Dermis microvascular lymphatic vessel endothelial cell (primary cell): ENCODE results near the gene ACOXL. TPM values are rescaled to one million over a fixed set of nuclear protein-coding genes. Genes with fewer than 3 reads are reported as not detected.

Experiments
- DNase-seq, 2 donors: peaks; one replicate each; pipeline versions ENCODE4 v3.0.0 to v3.0.0-alpha.2; 2010; ENCODE audit warnings: low read depth in 2 of 2
- total RNA-seq: library from RNA; depleted of rRNA; stranded (reverse); fragments of >200 nt; gene quantifications from 2 replicates; pipeline ENCODE4 v1.2.1, GENCODE V29; 2014

The ACOXL gene
- total RNA-seq, 1 donor from 2014 or later, result not detected

DNA sequence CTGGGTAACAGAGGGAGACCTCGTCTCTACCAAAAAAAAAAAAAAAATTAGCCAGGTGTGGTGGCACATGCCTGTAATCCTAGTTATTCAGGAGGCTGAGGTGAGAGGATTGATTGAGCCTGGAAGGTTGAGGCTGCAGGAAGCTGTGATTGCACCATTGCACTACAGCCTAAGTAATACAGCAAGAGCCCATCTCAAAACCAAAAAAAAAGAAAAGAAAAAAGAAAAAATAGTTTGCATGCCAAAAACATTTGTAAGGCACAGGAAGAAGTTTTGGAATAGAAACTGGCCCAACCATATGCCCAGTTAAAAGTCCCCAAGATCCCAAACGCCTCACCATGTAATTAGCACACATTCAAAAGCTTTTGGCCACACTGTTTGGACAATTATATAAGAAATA is 13.4 kb upstream of the ACOXL start:
- no peak for DNase-seq

- no peak for DNase-seq
Measured at GRCh38 chr2:110720547-110720946, 11.8 kb upstream of the ACOXL start.

DNA sequence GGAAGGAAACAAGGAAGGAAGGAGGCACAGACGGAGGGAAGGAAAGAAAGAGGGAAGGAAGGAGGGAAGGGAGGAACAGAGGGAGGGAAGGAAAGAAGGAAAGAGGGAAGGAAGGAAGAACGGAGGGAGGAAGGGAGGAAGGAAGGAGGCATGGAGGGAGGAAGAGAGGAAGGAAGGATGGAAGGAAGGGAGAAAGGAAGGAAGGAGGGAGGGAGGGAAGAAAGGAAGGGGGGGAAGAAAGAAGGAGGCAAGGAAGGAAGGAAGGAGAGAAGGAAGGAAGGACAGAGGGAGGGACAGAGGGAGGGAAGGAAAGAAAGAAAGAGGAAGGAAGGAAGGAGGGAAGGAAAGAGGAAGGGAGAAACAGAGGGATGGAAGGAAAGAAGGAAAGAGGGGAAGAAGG is 7.6 kb upstream of the ACOXL start:
- DNase-seq, result no peak

DNA sequence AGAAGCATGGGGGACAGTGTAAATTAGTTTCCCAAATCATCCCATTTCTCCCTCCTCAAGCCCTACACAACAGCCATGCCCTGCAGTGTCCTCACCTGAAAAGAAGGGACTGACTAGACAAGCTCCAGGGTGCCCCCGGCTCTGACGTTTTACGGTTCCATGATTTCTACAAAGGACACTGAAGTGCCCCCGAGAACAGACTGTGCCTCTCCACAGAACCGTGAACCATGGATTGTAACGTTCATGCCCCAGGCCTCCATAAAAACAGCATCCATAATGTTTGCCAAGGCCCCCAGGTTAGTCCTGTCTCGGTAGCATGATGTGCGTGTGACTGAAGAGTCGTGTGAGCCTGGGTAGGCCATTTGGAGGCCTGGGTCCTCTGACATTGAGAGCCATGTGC is 7.0 kb upstream of the ACOXL start:
- DNase-seq, result no peak

- no peak for DNase-seq
Measured at GRCh38 chr2:110725859-110726258, 6.5 kb upstream of the ACOXL start.

DNA sequence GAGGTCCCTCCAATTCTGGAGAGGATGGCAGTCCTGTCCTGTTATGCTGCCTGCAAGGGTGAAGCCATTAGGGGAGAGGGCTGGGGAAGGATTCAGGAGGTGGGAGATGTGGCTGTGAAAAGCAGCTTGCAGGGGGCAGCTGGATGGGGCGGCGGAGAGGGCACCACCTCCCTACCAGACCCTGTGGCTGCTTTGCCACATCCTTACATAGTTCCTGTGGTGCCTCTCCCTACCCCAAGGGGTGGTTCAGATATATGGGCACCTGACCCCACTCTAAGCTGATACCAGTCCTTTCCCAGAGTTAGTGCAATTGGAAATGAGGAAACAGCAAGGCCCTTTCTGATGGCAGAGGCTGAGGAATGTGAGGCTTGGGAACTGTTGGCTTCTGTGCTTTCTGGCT is 6.1 kb upstream of the ACOXL start:
- DNase-seq, result no peak

- no peak for DNase-seq
Measured at GRCh38 chr2:110727923-110728322, 4.5 kb upstream of the ACOXL start.

DNA sequence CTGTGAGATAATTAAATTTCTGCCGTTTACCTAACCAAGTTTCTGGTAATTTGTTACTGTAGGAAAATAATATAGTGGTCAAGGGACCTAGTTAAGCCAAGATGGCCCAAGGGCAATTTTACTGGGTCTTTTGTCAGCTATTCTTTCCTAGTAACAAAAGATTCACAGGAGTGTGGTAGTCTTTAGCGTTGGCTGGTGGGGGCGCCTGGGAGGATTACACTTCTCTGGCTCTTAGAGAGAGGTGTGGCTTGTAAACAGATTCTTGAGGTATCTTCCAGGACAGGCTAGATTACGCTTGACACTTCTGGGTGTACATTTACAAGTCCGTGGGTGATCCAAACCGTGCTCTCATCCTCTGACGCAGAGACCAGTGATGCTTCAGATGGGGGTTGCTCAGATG is 3.3 kb upstream of the ACOXL start:
- no peak for DNase-seq

DNA sequence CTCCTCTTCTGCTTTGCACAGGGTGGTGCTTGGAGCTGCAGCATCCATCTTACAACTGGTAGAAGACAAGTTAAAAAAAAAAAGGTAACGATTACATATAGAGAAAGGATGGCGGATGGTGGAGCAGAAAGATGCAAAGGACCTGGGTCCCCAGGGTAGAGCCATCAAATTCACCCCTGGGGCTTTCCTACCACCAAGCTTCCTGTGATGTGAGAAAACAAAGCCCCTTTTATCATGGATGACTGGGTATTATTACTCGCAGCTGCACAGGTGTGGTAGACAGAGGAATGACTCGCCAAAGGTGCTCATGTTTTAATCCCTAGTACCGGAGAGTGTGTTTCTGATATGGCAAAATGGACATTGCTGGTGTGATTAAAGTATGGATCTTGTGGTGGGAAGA is 1.3 kb upstream of the ACOXL start:
- DNase-seq, result no peak

DNA sequence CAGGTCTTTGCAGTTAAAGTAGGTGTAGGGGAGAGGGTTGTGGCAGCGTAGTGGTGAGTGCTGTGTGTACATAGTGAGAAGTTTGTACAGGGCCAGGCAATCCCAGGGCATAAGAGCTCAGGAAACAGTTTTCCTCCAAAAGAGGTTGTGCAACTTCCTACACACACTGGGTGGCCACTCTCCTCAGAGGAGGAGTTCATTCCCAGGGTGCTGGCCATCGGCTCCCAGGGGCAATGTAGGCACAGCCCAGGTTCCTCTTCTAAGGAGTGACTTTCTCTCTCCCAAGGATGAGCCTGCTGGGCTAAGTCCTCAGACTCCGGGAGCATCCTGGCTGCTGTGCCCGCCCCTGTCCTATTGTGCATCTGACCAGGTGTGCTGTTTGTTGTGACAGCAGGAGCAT is 3.0 kb downstream of the ACOXL start:
- no peak for DNase-seq

- DNase-seq, result no peak
Measured at GRCh38 chr2:110737783-110738182, 5.4 kb downstream of the ACOXL start.

DNA sequence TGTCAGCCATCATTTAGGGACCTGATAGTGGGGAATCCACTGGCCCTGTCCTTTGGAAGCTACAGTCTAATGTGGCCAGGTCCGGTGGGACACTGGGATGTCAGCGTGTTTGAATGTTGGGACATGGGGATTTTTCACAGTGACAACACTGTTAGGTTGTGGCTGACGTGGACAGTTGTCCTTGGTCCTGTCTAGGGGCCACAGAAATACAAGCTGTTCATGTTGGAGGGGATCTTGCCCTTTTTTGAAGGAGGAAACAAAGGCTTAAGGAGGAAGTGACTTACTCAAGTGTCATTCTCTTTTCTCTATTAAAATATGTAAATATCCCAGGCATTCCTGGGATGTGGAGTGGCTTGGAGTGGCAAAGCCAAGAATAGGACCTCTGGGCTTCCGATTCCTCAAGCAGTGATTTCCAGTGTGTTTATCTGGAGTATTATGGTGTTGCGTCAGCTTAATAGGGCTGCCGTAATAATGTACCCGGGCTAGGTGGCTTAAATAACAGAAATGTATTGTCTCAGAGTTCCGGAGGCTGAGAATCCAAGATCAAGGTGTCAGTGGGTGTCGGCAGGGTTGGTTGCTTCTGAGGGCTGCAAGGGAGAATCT is 8.5 kb downstream of the ACOXL start:
- DNase-seq, result no peak

GRCh38 chr2:110741491-110741980 is 9.2 kb downstream of the ACOXL start:
- no peak for DNase-seq

- DNase-seq, result no peak
Measured at GRCh38 chr2:110742412-110742811, 10.0 kb downstream of the ACOXL start.

- DNase-seq, result no peak
Measured at GRCh38 chr2:110743600-110743999, 11.2 kb downstream of the ACOXL start.

DNA sequence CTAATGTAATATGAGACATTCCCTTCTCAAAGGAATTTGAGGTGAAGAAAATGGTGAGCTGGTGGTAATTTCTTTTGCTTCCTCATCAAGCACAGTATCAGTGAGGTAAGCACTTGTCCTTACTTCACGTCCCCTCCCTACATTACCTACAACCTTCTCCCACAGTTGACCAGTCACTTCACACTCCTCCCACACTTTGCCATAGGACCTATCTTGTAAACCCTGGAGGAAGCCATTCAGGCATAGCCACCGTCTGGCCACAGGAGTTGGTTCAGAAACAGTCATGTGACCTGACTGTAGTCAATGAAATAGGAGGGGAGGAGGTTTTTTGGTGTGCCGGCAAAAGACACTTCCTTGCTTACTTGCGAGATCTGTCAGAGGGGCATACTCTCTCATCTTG is 12.1 kb downstream of the ACOXL start:
- no peak for DNase-seq

GRCh38 chr2:110745048-110745447 is 12.7 kb downstream of the ACOXL start:
- no peak for DNase-seq

GRCh38 chr2:110746586-110747521 is 14.5 kb downstream of the ACOXL start:
- DNase-seq, result no peak

- no peak for DNase-seq
Measured at GRCh38 chr2:110747522-110748488, 15.4 kb downstream of the ACOXL start.

DNA sequence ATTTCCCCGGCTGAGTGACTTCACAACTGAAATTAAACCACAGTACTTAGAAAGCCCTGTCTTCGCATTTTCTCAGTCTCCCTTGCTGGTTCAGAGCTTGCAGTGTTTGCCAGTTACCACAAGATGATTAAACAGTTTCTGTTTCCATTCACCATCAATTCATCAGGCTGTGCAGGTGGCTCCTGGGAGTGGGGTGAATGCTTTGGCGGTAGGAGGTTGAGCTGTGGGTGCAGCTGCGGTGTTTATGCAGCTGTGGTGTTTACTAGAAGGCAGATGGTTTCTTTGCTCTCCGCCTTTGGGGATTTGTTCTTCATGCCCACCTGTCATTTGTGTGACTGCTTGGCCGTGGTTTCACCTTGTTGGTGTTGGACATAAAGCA is 16.1 kb downstream of the ACOXL start:
- DNase-seq, result no peak

DNA sequence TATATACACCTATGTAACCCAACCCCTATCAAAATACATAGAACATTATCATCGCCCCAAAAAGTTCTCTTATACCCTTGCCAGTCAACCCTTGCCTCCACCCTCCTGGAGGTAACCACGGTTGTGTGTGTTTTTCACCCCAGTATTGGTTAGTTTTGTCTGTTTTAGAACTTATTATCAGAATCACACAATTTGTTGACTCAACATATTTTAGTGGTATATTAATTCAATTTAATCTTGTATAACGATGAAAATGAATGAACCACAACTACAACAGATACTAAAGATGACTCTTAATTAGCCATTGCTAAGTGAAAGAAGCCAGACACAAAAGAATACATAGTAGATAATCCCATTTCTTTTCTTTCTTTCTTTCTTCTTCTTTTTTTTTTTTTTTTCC is 19.3 kb downstream of the ACOXL start:
- no peak for DNase-seq

- no peak for DNase-seq
Measured at GRCh38 chr2:110752871-110753270, 20.5 kb downstream of the ACOXL start.
